CD4-positive, CD25-positive, alpha-beta regulatory T cell (primary cell): Measurements from ENCODE around the gene IFI27. TPM values are rescaled to one million over a fixed set of nuclear protein-coding genes. Genes with fewer than 3 reads are reported as not detected.

Experiments
- ATAC-seq, 2 donors: fragments of 150-1000 bp; cut with Tn5 transposase; one replicate each; pipeline ENCODE4 v1.10.0; 2021; ENCODE audit warnings: low read depth in 2 of 2, moderate number of reproducible peaks in 2 of 2, moderate library complexity in 1 of 2
- DNase-seq, 3 donors: peaks; one replicate each; pipeline versions ENCODE4 v3.0.0 to v3.0.0-alpha.2; 2012 to 2022; ENCODE audit warnings: mixed read lengths in 1 of 3
- H3K27ac ChIP-seq: one replicate; pipeline ENCODE4 v1.7.0; 2013; ENCODE audit warnings: mild to moderate bottlenecking, low read length; ENCODE audit not compliant: insufficient read depth, poor library complexity, severe bottlenecking
- H3K27me3 ChIP-seq: one replicate; pipeline ENCODE4 v1.7.0; 2013; ENCODE audit warnings: low read length; ENCODE audit not compliant: control insufficient read depth, insufficient read depth
- H3K36me3 ChIP-seq: one replicate; pipeline ENCODE4 v1.7.0; 2013; ENCODE audit warnings: mild to moderate bottlenecking, low read length, moderate library complexity; ENCODE audit not compliant: control insufficient read depth, insufficient read depth
- H3K4me1 ChIP-seq: 2 replicates; pipeline ENCODE4 v1.7.0; 2013; ENCODE audit warnings: mild to moderate bottlenecking, low read length; ENCODE audit not compliant: insufficient read depth, control insufficient read depth, poor library complexity, severe bottlenecking
- H3K4me3 ChIP-seq: one replicate; pipeline ENCODE4 v1.7.0; 2013; ENCODE audit warnings: low read depth, mild to moderate bottlenecking, low read length, moderate library complexity
- H3K9me3 ChIP-seq, 2 experiments: 1 replicate in 1 of 2; 2 replicates in 1 of 2; pipeline ENCODE4 v1.7.0; 2013; ENCODE audit warnings: low read length in 2 of 2, mild to moderate bottlenecking in 1 of 2, moderate library complexity in 1 of 2; ENCODE audit not compliant: control insufficient read depth in 2 of 2
- H3K27ac Mint-ChIP-seq, 3 donors: one replicate each; pipeline ENCODE4 v1.8.0; 2020 to 2022; ENCODE audit warnings: mild to moderate bottlenecking in 3 of 3, mixed read lengths in 3 of 3, moderate library complexity in 2 of 3
- H3K27me3 Mint-ChIP-seq: one replicate; pipeline ENCODE4 v1.8.0; 2022; ENCODE audit warnings: mild to moderate bottlenecking, mixed read lengths
- H3K36me3 Mint-ChIP-seq: one replicate; pipeline ENCODE4 v1.8.0; 2020; ENCODE audit warnings: mixed read lengths
- H3K4me1 Mint-ChIP-seq, 4 donors: one replicate each; pipeline ENCODE4 v1.8.0; 2020 to 2022; ENCODE audit warnings: mixed read lengths in 4 of 4, mild to moderate bottlenecking in 1 of 4
- H3K4me3 Mint-ChIP-seq, 4 donors: one replicate each; pipeline ENCODE4 v1.8.0; 2020 to 2022; ENCODE audit warnings: mild to moderate bottlenecking in 4 of 4, mixed read lengths in 4 of 4, moderate library complexity in 3 of 4
- H3K9me3 Mint-ChIP-seq, 7 donors: one replicate each; pipeline ENCODE4 v1.8.0; 2020 to 2022; ENCODE audit warnings: mixed read lengths in 7 of 7, mild to moderate bottlenecking in 3 of 7, moderate library complexity in 2 of 7
- polyA plus RNA-seq, 4 donors: library from polyadenylated mRNA; unstranded; fragments of 300-500 nt; fragmentation: Illumina TruSeq; gene quantifications; one replicate each; pipeline ENCODE4 v1.2.3, GENCODE V29; 2021
- total RNA-seq: library from RNA; stranded (reverse); gene quantifications from one replicate; pipeline ENCODE4 v1.2.3, GENCODE V29; 2022

Gene IFI27
- total and polyA plus RNA-seq, 5 donors from 2014 or later: 0.71 to 13.1 (median 2.7) TPM

- ATAC-seq (no peak), DNase-seq (no peak)
- no peaks in the 10 kb centered on the region for H3K9me3 Mint-ChIP-seq
- H3K36me3 Mint-ChIP-seq: peaks cover 3% of the 10 kb centered on the region
- Histone ChIP-seq H3K9me3 (no peaks in the 10 kb centered on the region), H3K4me3 (no peak overlapping the region), H3K27ac (no peak overlapping the region), H3K27me3 (no peaks in the 10 kb centered on the region), H3K36me3 (no peaks in the 10 kb centered on the region), H3K4me1 (no peaks in the 10 kb centered on the region)
- no peaks in the 10 kb centered on the region for H3K27me3 Mint-ChIP-seq
- no peak overlapping the region for H3K4me3 Mint-ChIP-seq
- H3K4me1 Mint-ChIP-seq: peaks cover 0 to 2% (median 0%) of the 10 kb centered on the region in 4 donors
- no peak overlapping the region for H3K27ac Mint-ChIP-seq
These were observed 6.9 kb upstream of the IFI27 start for GRCh38 chr14:94103554-94104150.

GRCh38 chr14:94104731-94105130 lies 5.8 kb upstream of the IFI27 start:
- Histone ChIP-seq H3K4me3 (no peak overlapping the region), H3K27ac (no peak overlapping the region), H3K9me3 (no peaks in the 10 kb centered on the region), H3K4me1 (no peaks in the 10 kb centered on the region), H3K36me3 (no peaks in the 10 kb centered on the region), H3K27me3 (no peaks in the 10 kb centered on the region)
- no peaks in the 10 kb centered on the region for H3K9me3 Mint-ChIP-seq
- H3K27ac Mint-ChIP-seq: no peak overlapping the region
- DNase-seq: no peak
- no peak overlapping the region for H3K4me3 Mint-ChIP-seq
- no peaks in the 10 kb centered on the region for H3K4me1 Mint-ChIP-seq
- no peak for ATAC-seq
- no peaks in the 10 kb centered on the region for H3K27me3 Mint-ChIP-seq
- no peaks in the 10 kb centered on the region for H3K36me3 Mint-ChIP-seq

- no peak overlapping the region for H3K27ac Mint-ChIP-seq
- Histone ChIP-seq H3K36me3 (no peaks in the 10 kb centered on the region), H3K27ac (no peak overlapping the region), H3K9me3 (no peaks in the 10 kb centered on the region), H3K4me3 (no peak overlapping the region), H3K27me3 (no peaks in the 10 kb centered on the region), H3K4me1 (no peaks in the 10 kb centered on the region)
- H3K9me3 Mint-ChIP-seq: no peaks in the 10 kb centered on the region
- ATAC-seq (no peak), DNase-seq (no peak)
- no peak overlapping the region for H3K4me3 Mint-ChIP-seq
- H3K4me1 Mint-ChIP-seq: peaks cover 0 to under 1% (median 0%) of the 10 kb centered on the region in 4 donors
- H3K27me3 Mint-ChIP-seq: peaks cover 7% of the 10 kb centered on the region
- H3K36me3 Mint-ChIP-seq: no peaks in the 10 kb centered on the region
These were observed 653 bp upstream of the IFI27 start for GRCh38 chr14:94109915-94110250.

- H3K27ac Mint-ChIP-seq: no peak overlapping the region
- peaks cover 14% of the 10 kb centered on the region for H3K27me3 Mint-ChIP-seq
- H3K4me1 ChIP-seq: no peaks in the 10 kb centered on the region
- no peak overlapping the region for H3K4me3 ChIP-seq
- DNase-seq: no peak
- no peaks in the 10 kb centered on the region for H3K27me3 ChIP-seq
- H3K27ac ChIP-seq: no peak overlapping the region
- no peak overlapping the region for H3K4me3 Mint-ChIP-seq
- peaks cover 0 to 2% (median 0%) of the 10 kb centered on the region in 4 donors for H3K4me1 Mint-ChIP-seq
- no peaks in the 10 kb centered on the region for H3K9me3 Mint-ChIP-seq
- ATAC-seq: no peak
- no peaks in the 10 kb centered on the region for H3K36me3 ChIP-seq
- no peaks in the 10 kb centered on the region for H3K36me3 Mint-ChIP-seq
- no peaks in the 10 kb centered on the region for H3K9me3 ChIP-seq
These were observed 950 bp downstream of the IFI27 start for GRCh38 chr14:94111276-94112095.

GRCh38 chr14:94112513-94113063 lies 2.1 kb downstream of the IFI27 start:
- no peak overlapping the region for H3K27ac ChIP-seq
- no peaks in the 10 kb centered on the region for H3K9me3 ChIP-seq
- peaks cover 18% of the 10 kb centered on the region for H3K27me3 Mint-ChIP-seq
- H3K27ac Mint-ChIP-seq: no peak overlapping the region
- no peak for DNase-seq
- ATAC-seq: no peak
- no peaks in the 10 kb centered on the region for H3K36me3 ChIP-seq
- H3K27me3 ChIP-seq: no peaks in the 10 kb centered on the region
- H3K9me3 Mint-ChIP-seq: no peaks in the 10 kb centered on the region
- no peak overlapping the region for H3K4me3 Mint-ChIP-seq
- no peak overlapping the region for H3K4me3 ChIP-seq
- no peaks in the 10 kb centered on the region for H3K4me1 ChIP-seq
- H3K36me3 Mint-ChIP-seq: no peaks in the 10 kb centered on the region
- H3K4me1 Mint-ChIP-seq: peaks cover 0 to 2% (median 0%) of the 10 kb centered on the region in 4 donors

- no peak overlapping the region for H3K27ac ChIP-seq
- DNase-seq: no peak
- ATAC-seq: no peak
- H3K4me3 Mint-ChIP-seq: no peak overlapping the region
- H3K9me3 Mint-ChIP-seq: no peaks in the 10 kb centered on the region
- peaks cover 22% of the 10 kb centered on the region for H3K27me3 Mint-ChIP-seq
- H3K4me3 ChIP-seq: no peak overlapping the region
- no peaks in the 10 kb centered on the region for H3K9me3 ChIP-seq
- no peaks in the 10 kb centered on the region for H3K27me3 ChIP-seq
- H3K27ac Mint-ChIP-seq: peak overlapping the region in 1 of 3 donors; percentile 74
- H3K36me3 Mint-ChIP-seq: no peaks in the 10 kb centered on the region
- H3K4me1 ChIP-seq: no peaks in the 10 kb centered on the region
- peaks cover 0 to 2% (median 0%) of the 10 kb centered on the region in 4 donors for H3K4me1 Mint-ChIP-seq
- H3K36me3 ChIP-seq: no peaks in the 10 kb centered on the region
These were observed 2.5 kb downstream of the IFI27 start for GRCh38 chr14:94113073-94113472.

- no peak overlapping the region for H3K4me3 ChIP-seq
- H3K36me3 ChIP-seq: no peaks in the 10 kb centered on the region
- H3K27me3 ChIP-seq: no peaks in the 10 kb centered on the region
- no peak for DNase-seq
- H3K4me1 ChIP-seq: no peaks in the 10 kb centered on the region
- H3K4me1 Mint-ChIP-seq: peaks cover 0 to 2% (median 0%) of the 10 kb centered on the region in 4 donors
- H3K9me3 Mint-ChIP-seq: no peaks in the 10 kb centered on the region
- H3K36me3 Mint-ChIP-seq: no peaks in the 10 kb centered on the region
- no peak for ATAC-seq
- H3K9me3 ChIP-seq: no peaks in the 10 kb centered on the region
- H3K4me3 Mint-ChIP-seq: no peak overlapping the region
- peaks cover 22% of the 10 kb centered on the region for H3K27me3 Mint-ChIP-seq
- no peak overlapping the region for H3K27ac ChIP-seq
- no peak overlapping the region for H3K27ac Mint-ChIP-seq
These were observed 3.0 kb downstream of the IFI27 start for GRCh38 chr14:94113490-94113889.
